H9 (cell line): Measurements from ENCODE around the gene EHD1. TPM values are rescaled to one million over a fixed set of nuclear protein-coding genes. Genes with fewer than 3 reads are reported as not detected.

ENCODE experiments used
- DNase-seq: peaks from one replicate; pipeline ENCODE4 v3.0.0-alpha.2; 2017
- H2AFZ ChIP-seq: one replicate; pipeline ENCODE4 v1.6.1; 2013; ENCODE audit warnings: mild to moderate bottlenecking, low read length, control low read depth, moderate library complexity
- H2AK5ac ChIP-seq: 2 replicates; pipeline ENCODE4 v1.6.1; 2013; ENCODE audit warnings: low read length, control low read depth, mixed read lengths; ENCODE audit not compliant: insufficient read length
- H2BK120ac ChIP-seq: one replicate; pipeline ENCODE4 v1.6.1; 2013; ENCODE audit warnings: low read depth, mild to moderate bottlenecking, low read length, control low read depth, inconsistent platforms; ENCODE audit not compliant: poor library complexity, severe bottlenecking
- H2BK12ac ChIP-seq: 2 replicates; pipeline ENCODE4 v1.6.1; 2013; ENCODE audit warnings: low read length, control low read depth, mixed read lengths, low read depth; ENCODE audit not compliant: insufficient read length
- H2BK15ac ChIP-seq: 2 replicates; pipeline ENCODE4 v1.6.1; 2013; ENCODE audit warnings: low read depth, low read length, control low read depth
- H2BK20ac ChIP-seq: one replicate; pipeline ENCODE4 v1.6.1; 2013; ENCODE audit warnings: low read depth, mild to moderate bottlenecking, low read length, control low read depth, inconsistent platforms; ENCODE audit not compliant: poor library complexity, severe bottlenecking
- H2BK5ac ChIP-seq: 2 replicates; pipeline ENCODE4 v1.6.1; 2013; ENCODE audit warnings: low read length, control low read depth, mixed read lengths; ENCODE audit not compliant: insufficient read length
- H3K14ac ChIP-seq: 2 replicates; pipeline ENCODE4 v1.6.1; 2013; ENCODE audit warnings: low read length, control low read depth; ENCODE audit not compliant: insufficient read depth
- H3K18ac ChIP-seq: 2 replicates; pipeline ENCODE4 v1.6.1; 2013; ENCODE audit warnings: low read depth, mild to moderate bottlenecking, mixed read lengths, low read length, control low read depth; ENCODE audit not compliant: insufficient read length
- H3K23ac ChIP-seq: 2 replicates; pipeline ENCODE4 v1.6.1; 2013; ENCODE audit warnings: low read length, control low read depth, mixed read lengths, low read depth; ENCODE audit not compliant: insufficient read length
- H3K23me2 ChIP-seq: 2 replicates; pipeline ENCODE4 v1.6.1; 2013; ENCODE audit warnings: low read depth, mild to moderate bottlenecking, mixed read lengths, low read length, control low read depth; ENCODE audit not compliant: insufficient read length, poor library complexity, severe bottlenecking
- H3K27ac ChIP-seq: 2 replicates; pipeline ENCODE4 v1.5.1; 2013; ENCODE audit warnings: low read length, control low read depth, mixed read lengths, low read depth; ENCODE audit not compliant: insufficient read length
- H3K27me3 ChIP-seq: 2 replicates; pipeline ENCODE4 v1.6.1; 2013; ENCODE audit warnings: low read length, control low read depth, inconsistent platforms; ENCODE audit not compliant: insufficient read depth
- H3K4ac ChIP-seq: 2 replicates; pipeline ENCODE4 v1.6.1; 2013; ENCODE audit warnings: low read depth, mild to moderate bottlenecking, control low read depth, inconsistent platforms, low read length, moderate library complexity
- H3K4me1 ChIP-seq: 2 replicates; pipeline ENCODE4 v1.6.1; 2013; ENCODE audit warnings: low read length, control low read depth, inconsistent platforms; ENCODE audit not compliant: insufficient read depth
- H3K4me2 ChIP-seq: 2 replicates; pipeline ENCODE4 v1.6.1; 2013; ENCODE audit warnings: low read length, control low read depth, mixed read lengths; ENCODE audit not compliant: insufficient read length, insufficient read depth
- H3K56ac ChIP-seq: 2 replicates; pipeline ENCODE4 v1.6.1; 2013; ENCODE audit warnings: low read depth, mild to moderate bottlenecking, mixed read lengths, low read length, control low read depth; ENCODE audit not compliant: insufficient read length
- H3K79me1 ChIP-seq: 2 replicates; pipeline ENCODE4 v1.6.1; 2013; ENCODE audit warnings: low read depth, mild to moderate bottlenecking, moderate library complexity, low read length, control low read depth, inconsistent platforms; ENCODE audit not compliant: insufficient read depth, poor library complexity, severe bottlenecking
- H3K79me2 ChIP-seq: 2 replicates; pipeline ENCODE4 v1.6.1; 2013; ENCODE audit warnings: low read length, control low read depth, inconsistent platforms; ENCODE audit not compliant: insufficient read depth
- H3K9ac ChIP-seq: 2 replicates; pipeline ENCODE4 v1.6.1; 2013; ENCODE audit warnings: low read length, control low read depth, mixed read lengths; ENCODE audit not compliant: insufficient read length; ENCODE audit errors: extremely low read depth
- H3K9me3 ChIP-seq: one replicate; pipeline ENCODE4 v1.6.1; 2013; ENCODE audit warnings: low read depth, low read length, inconsistent platforms; ENCODE audit not compliant: control insufficient read depth
- H3T11ph ChIP-seq: one replicate; pipeline ENCODE4 v1.6.1; 2013; ENCODE audit warnings: mild to moderate bottlenecking, low read length, control low read depth, inconsistent platforms
- H4K20me1 ChIP-seq: one replicate; pipeline ENCODE4 v1.6.1; 2013; ENCODE audit not compliant: control insufficient read depth, insufficient read length, insufficient read depth
- H4K5ac ChIP-seq: 2 replicates; pipeline ENCODE4 v1.6.1; 2013; ENCODE audit warnings: low read depth, mild to moderate bottlenecking, mixed read lengths, low read length, control low read depth; ENCODE audit not compliant: insufficient read length
- H4K8ac ChIP-seq: replicated peaks from 2 replicates; pipeline ENCODE4 v1.6.1; 2013; ENCODE audit warnings: low read length, control low read depth, mixed read lengths, low read depth; ENCODE audit not compliant: insufficient read length
- H4K91ac ChIP-seq: 2 replicates; pipeline ENCODE4 v1.6.1; 2013; ENCODE audit warnings: low read depth, mild to moderate bottlenecking, moderate library complexity, mixed read lengths, low read length, control low read depth; ENCODE audit not compliant: insufficient read length
- H3K27ac Mint-ChIP-seq, 3 experiments: 2 replicates in 2 of 3; 3 replicates in 1 of 3; pipeline ENCODE4 v1.8.0; 2020 to 2021; ENCODE audit warnings: mixed read lengths in 3 of 3, mild to moderate bottlenecking in 1 of 3, moderate library complexity in 1 of 3
- H3K27me3 Mint-ChIP-seq: 2 replicates; pipeline ENCODE4 v1.8.0; 2021; ENCODE audit warnings: low read depth, mild to moderate bottlenecking, moderate library complexity, mixed read lengths
- H3K36me3 Mint-ChIP-seq, 3 experiments: 2 replicates in 2 of 3; 3 replicates in 1 of 3; pipeline ENCODE4 v1.8.0; 2020 to 2021; ENCODE audit warnings: low read depth in 3 of 3, mixed read lengths in 3 of 3; ENCODE audit not compliant: insufficient read depth in 1 of 3
- H3K4me1 Mint-ChIP-seq, 2 experiments: 2 replicates each; pipeline ENCODE4 v1.8.0; 2020; ENCODE audit warnings: mixed read lengths in 2 of 2
- H3K4me3 Mint-ChIP-seq, 2 experiments: 2 replicates in 1 of 2; 3 replicates in 1 of 2; pipeline ENCODE4 v1.8.0; 2020 to 2021; ENCODE audit warnings: mild to moderate bottlenecking in 2 of 2, mixed read lengths in 2 of 2, moderate library complexity in 1 of 2
- H3K9me3 Mint-ChIP-seq, 2 experiments: 2 replicates in 1 of 2; 3 replicates in 1 of 2; pipeline ENCODE4 v1.8.0; 2020; ENCODE audit warnings: mild to moderate bottlenecking in 2 of 2, mixed read lengths in 2 of 2, moderate library complexity in 1 of 2
- WGBS: extraction: QIAGEN DNeasy Blood & Tissue Kit; methylation state at CpG from one replicate; pipeline ENCODE4 v1.1.7; 2013; ENCODE audit warnings: missing lambda C conversion rate, low lambda C conversion rate, mixed read lengths; ENCODE audit not compliant: insufficient read length; ENCODE audit errors: extremely low coverage; 5-methylcytosine and 5-hydroxymethylcytosine counted together
- total RNA-seq: library from RNA; stranded (reverse); gene quantifications from 2 replicates; pipeline ENCODE4 v1.2.1, GENCODE V29; 2021
- TF ChIP-seq, protein P1 (sequence below): fragments of 200-600 bp; sonication (generic); conservative IDR thresholded peaks from 3 replicates; pipeline ENCODE4 v1.8.0; 2021; ENCODE audit warnings: antibody characterized with exemption, mild to moderate bottlenecking

The EHD1 gene
- total RNA-seq, 1 experiment from 2014 or later, result 31.0 TPM

DNA sequence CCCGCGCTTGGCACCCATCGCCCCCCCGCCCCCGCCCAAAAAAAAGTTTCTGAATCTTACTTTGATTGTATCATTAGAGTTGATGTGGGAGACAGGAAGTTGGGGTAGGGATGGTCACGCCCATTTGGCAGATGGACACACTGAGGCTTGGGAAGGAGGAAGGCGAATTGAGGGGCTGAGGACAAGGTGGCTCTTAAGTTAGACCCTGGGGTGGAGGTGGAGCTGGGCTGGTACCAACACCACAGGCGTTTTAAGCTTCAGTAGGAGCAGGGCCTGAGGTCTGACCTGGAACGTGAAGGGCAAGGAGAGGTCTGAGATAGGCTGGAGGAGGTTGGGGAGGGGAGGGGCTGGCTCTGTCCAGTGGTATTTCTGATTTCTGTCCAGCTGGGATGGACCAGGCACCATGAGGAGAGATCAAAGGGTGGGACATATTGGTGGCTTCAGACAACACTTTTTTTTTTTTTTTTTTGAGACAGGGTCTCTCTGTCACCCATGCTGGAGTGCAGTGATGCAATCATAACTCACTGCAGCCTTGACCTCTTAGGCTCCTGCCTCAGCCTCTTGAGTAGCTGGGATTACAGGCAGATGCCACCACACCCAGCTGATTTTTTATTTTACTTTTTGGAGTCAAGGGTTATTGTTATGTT, 33.2 kb downstream of the EHD1 start:
- TF ChIP-seq, protein P1, sequence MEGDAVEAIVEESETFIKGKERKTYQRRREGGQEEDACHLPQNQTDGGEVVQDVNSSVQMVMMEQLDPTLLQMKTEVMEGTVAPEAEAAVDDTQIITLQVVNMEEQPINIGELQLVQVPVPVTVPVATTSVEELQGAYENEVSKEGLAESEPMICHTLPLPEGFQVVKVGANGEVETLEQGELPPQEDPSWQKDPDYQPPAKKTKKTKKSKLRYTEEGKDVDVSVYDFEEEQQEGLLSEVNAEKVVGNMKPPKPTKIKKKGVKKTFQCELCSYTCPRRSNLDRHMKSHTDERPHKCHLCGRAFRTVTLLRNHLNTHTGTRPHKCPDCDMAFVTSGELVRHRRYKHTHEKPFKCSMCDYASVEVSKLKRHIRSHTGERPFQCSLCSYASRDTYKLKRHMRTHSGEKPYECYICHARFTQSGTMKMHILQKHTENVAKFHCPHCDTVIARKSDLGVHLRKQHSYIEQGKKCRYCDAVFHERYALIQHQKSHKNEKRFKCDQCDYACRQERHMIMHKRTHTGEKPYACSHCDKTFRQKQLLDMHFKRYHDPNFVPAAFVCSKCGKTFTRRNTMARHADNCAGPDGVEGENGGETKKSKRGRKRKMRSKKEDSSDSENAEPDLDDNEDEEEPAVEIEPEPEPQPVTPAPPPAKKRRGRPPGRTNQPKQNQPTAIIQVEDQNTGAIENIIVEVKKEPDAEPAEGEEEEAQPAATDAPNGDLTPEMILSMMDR, result no peak
- no peak overlapping the region for H3T11ph ChIP-seq
- H3K4me2 ChIP-seq, result peak overlapping the region; percentile 9
- Mint-ChIP-seq H3K27me3 (peaks cover 2% of the 10 kb centered on the region), H3K27ac (peak overlapping the region in 2 of 3 experiments; percentile 53 to 94; a peak in 4 of 7 replicates), H3K4me1 (peaks cover 30 to 43% of the 10 kb centered on the region in 2 experiments), H3K36me3 (peaks cover 0 to 3% (median 0%) of the 10 kb centered on the region in 3 experiments; a peak in 2 of 7 replicates), H3K9me3 (no peaks in the 10 kb centered on the region; a peak in 2 of 5 replicates), H3K4me3 (peak overlapping the region; percentile 78 to 80)
- H2AFZ ChIP-seq, result no peak overlapping the region
- H2BK15ac ChIP-seq, result no peak overlapping the region
- no peak overlapping the region for H3K14ac ChIP-seq
- H3K27ac ChIP-seq, result no peak overlapping the region
- no peak overlapping the region for H2BK120ac ChIP-seq
- no peak overlapping the region for H3K23ac ChIP-seq
- no peaks in the 10 kb centered on the region for H3K4me1 ChIP-seq
- H3K23me2 ChIP-seq, result peaks cover 6% of the 10 kb centered on the region
- H3K79me1 ChIP-seq, result no peaks in the 10 kb centered on the region
- H4K20me1 ChIP-seq, result no peaks in the 10 kb centered on the region
- no peak overlapping the region for H3K9ac ChIP-seq
- H2BK12ac ChIP-seq, result no peak overlapping the region
- H4K91ac ChIP-seq, result no peak overlapping the region
- H4K8ac ChIP-seq, result no peak overlapping the region
- no peaks in the 10 kb centered on the region for H3K27me3 ChIP-seq
- no peak overlapping the region for H2BK20ac ChIP-seq
- no CpG with 5 or more reads among the region's 9 CpGs for WGBS
- H3K9me3 ChIP-seq, result no peaks in the 10 kb centered on the region
- H3K79me2 ChIP-seq, result no peaks in the 10 kb centered on the region
- no peak for DNase-seq
- no peak overlapping the region for H2BK5ac ChIP-seq
- no peak overlapping the region for H3K18ac ChIP-seq
- no peak overlapping the region for H4K5ac ChIP-seq
- H3K4ac ChIP-seq, result no peak overlapping the region
- no peak overlapping the region for H3K56ac ChIP-seq
- H2AK5ac ChIP-seq, result no peak overlapping the region
